PC-3 (cell line): ENCODE results near the gene POLR2L. TPM values are rescaled to one million over a fixed set of nuclear protein-coding genes. Genes with fewer than 3 reads are reported as not detected.
A peak's percentile ranks its signal among the peaks of the same experiment; 100 is the strongest.

Experiments
- ATAC-seq: fragments of 200-7000 bp; cut with Tn5 transposase; 2 replicates; pipeline ENCODE4 v1.9.1; 2020; ENCODE audit warnings: mild to moderate bottlenecking, moderate library complexity
- BruUV-seq: library from RNA; stranded (reverse); fragments of 400-500 nt; replicated peaks from 2 replicates; lab custom pipeline; 2021; lab: Mats Ljungman, UMichigan
- CTCF ChIA-PET: fragments of 300-600 bp; sonication (Branson Sonifier 250); formaldehyde crosslinking; loops from one replicate; lab custom pipeline; 2022; ENCODE audit warnings: antibody characterized with exemption; lab: Charles Lee
- POLR2A ChIA-PET: fragments of 300-600 bp; sonication (Branson Sonifier 250); formaldehyde crosslinking; loops from one replicate; lab custom pipeline; 2022; ENCODE audit warnings: antibody characterized with exemption; ENCODE audit not compliant: unreplicated experiment; lab: Charles Lee
- DNase-seq: peaks from one replicate; pipeline ENCODE4 v3.0.0-alpha.2; 2015
- H2AFZ ChIP-seq: fragments of 300-600 bp; sonication (generic); 2 replicates; pipeline ENCODE4 v1.6.0; 2016; ENCODE audit warnings: antibody characterized with exemption, low read length
- H3F3A ChIP-seq: fragments of 300-600 bp; sonication (generic); one replicate; pipeline ENCODE4 v1.6.0; 2017; ENCODE audit warnings: antibody characterized with exemption, low read length, control low read depth, mild to moderate bottlenecking; ENCODE audit not compliant: unreplicated experiment
- H3K27ac ChIP-seq: fragments of 300-600 bp; sonication (generic); 2 replicates; pipeline ENCODE4 v1.5.1; 2016; ENCODE audit warnings: mild to moderate bottlenecking, low read length
- H3K27me3 ChIP-seq: fragments of 300-600 bp; sonication (generic); 2 replicates; pipeline ENCODE4 v1.6.1; 2016; ENCODE audit warnings: low read length, mixed read lengths
- H3K36me3 ChIP-seq: fragments of 300-600 bp; sonication (generic); 2 replicates; pipeline ENCODE4 v1.6.1; 2016; ENCODE audit warnings: low read depth, mixed run types, low read length, mixed read lengths
- H3K4me1 ChIP-seq: fragments of 300-600 bp; sonication (generic); 2 replicates; pipeline ENCODE4 v1.5.1; 2016; ENCODE audit warnings: low read length; ENCODE audit not compliant: insufficient read depth
- H3K4me2 ChIP-seq: fragments of 300-600 bp; sonication (generic); 2 replicates; pipeline ENCODE4 v1.6.0; 2016; ENCODE audit warnings: low read length
- H3K4me3 ChIP-seq: fragments of 300-600 bp; sonication (generic); 2 replicates; pipeline ENCODE4 v1.5.1; 2016; ENCODE audit warnings: mild to moderate bottlenecking, low read length, mixed read lengths
- H3K79me2 ChIP-seq: fragments of 300-600 bp; sonication (generic); 2 replicates; pipeline ENCODE4 v1.6.1; 2017; ENCODE audit warnings: low read length, mixed read lengths
- H3K9ac ChIP-seq: fragments of 300-600 bp; sonication (generic); 2 replicates; pipeline ENCODE4 v1.6.0; 2016; ENCODE audit warnings: mild to moderate bottlenecking, low read length
- H3K9me2 ChIP-seq: fragments of 300-600 bp; sonication (generic); replicated peaks from 2 replicates; pipeline ENCODE4 v1.6.1; 2016; ENCODE audit warnings: mixed run types, low read length, mixed read lengths
- H3K9me3 ChIP-seq: fragments of 300-600 bp; sonication (generic); 2 replicates; pipeline ENCODE4 v1.6.1; 2016; ENCODE audit warnings: low read length, mixed read lengths
- H4K20me1 ChIP-seq: fragments of 300-600 bp; sonication (generic); 2 replicates; pipeline ENCODE4 v1.6.1; 2016; ENCODE audit warnings: low read length, mixed read lengths
- EZH2 ChIP-seq: fragments of 300-600 bp; sonication (generic); IDR thresholded peaks from one replicate; pipeline ENCODE4 v1.6.1; 2017; ENCODE audit warnings: antibody characterized with exemption, mild to moderate bottlenecking, low read length; ENCODE audit not compliant: unreplicated experiment
- EZH2phosphoT487 ChIP-seq: fragments of 300-600 bp; sonication (generic); IDR thresholded peaks from 2 replicates; pipeline ENCODE4 v1.6.1; 2018; ENCODE audit warnings: mild to moderate bottlenecking, antibody characterized with exemption, low read length, borderline replicate concordance
- intact Hi-C: fragments of 100-400 bp; cut with micrococcal nuclease; formaldehyde crosslinking; loops from 2 replicates; pipeline ENCODE4 v1.9.0; 2023
- total RNA-seq: library from RNA; depleted of rRNA; stranded (reverse); fragments of >200 nt; gene quantifications from 2 replicates; pipeline ENCODE4 v1.2.3, GENCODE V29; 2014
- TF ChIP-seq, protein P1 (sequence below): fragments of 300-600 bp; sonication (generic); conservative IDR thresholded peaks from 2 replicates; pipeline ENCODE4 v1.5.1; 2017; ENCODE audit warnings: antibody characterized with exemption, low read depth, mild to moderate bottlenecking, low read length

Gene POLR2L
- total RNA-seq, 1 experiment from 2014 or later, result 1,148 TPM

DNA sequence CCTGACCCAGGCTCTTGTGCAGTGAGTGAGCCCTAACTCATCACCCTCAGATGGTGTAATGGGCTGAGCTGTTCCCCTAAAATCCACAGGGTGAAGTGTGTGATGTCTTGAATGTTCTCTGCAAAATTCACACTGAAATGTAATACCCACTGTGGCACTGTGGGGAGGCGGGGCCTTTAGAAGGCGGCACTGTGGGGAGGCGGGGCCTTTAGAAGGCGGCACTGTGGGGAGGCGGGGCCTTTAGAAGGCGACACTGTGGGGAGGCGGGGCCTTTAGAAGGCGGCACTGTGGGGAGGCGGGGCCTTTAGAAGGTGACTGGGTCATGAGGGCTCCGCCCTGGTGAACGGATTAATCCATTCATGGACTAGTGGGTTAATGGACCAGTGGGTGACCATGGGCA, 35.2 kb upstream of the POLR2L start:
- Histone ChIP-seq H3K27me3 (no peaks in the 10 kb centered on the region), H3K79me2 (no peaks in the 10 kb centered on the region), H3K9me3 (no peaks in the 10 kb centered on the region), H3K4me2 (no peak overlapping the region), H3K4me3 (no peak overlapping the region), H3K4me1 (no peaks in the 10 kb centered on the region), H4K20me1 (no peaks in the 10 kb centered on the region), H3K27ac (no peak overlapping the region), H3K36me3 (no peaks in the 10 kb centered on the region; the same call in 1 of the 2 replicates), H2AFZ (no peak overlapping the region), H3K9ac (no peak overlapping the region), H3K9me2 (no peaks in the 10 kb centered on the region), H3F3A (no peaks in the 10 kb centered on the region)
- TF ChIP-seq EZH2phosphoT487 (no peak), EZH2 (no peak)
- TF ChIP-seq, protein P1, sequence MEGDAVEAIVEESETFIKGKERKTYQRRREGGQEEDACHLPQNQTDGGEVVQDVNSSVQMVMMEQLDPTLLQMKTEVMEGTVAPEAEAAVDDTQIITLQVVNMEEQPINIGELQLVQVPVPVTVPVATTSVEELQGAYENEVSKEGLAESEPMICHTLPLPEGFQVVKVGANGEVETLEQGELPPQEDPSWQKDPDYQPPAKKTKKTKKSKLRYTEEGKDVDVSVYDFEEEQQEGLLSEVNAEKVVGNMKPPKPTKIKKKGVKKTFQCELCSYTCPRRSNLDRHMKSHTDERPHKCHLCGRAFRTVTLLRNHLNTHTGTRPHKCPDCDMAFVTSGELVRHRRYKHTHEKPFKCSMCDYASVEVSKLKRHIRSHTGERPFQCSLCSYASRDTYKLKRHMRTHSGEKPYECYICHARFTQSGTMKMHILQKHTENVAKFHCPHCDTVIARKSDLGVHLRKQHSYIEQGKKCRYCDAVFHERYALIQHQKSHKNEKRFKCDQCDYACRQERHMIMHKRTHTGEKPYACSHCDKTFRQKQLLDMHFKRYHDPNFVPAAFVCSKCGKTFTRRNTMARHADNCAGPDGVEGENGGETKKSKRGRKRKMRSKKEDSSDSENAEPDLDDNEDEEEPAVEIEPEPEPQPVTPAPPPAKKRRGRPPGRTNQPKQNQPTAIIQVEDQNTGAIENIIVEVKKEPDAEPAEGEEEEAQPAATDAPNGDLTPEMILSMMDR, result no peak
- CTCF ChIA-PET, result no interaction called here
- POLR2A ChIA-PET, result no interaction called here
- ATAC-seq (peak; percentile 42), DNase-seq (no peak)
- intact Hi-C loops, result no loop called here
- no TSS peak for BruUV-seq

- no peaks in the 10 kb centered on the region for H3K4me1 ChIP-seq
Observed at GRCh38 chr11:876545-876944, 34.2 kb upstream of the POLR2L start.

GRCh38 chr11:875769-876301, 33.5 kb upstream of the POLR2L start:
- ATAC-seq (no peak), DNase-seq (no peak)
- TF ChIP-seq EZH2phosphoT487 (no peak), EZH2 (no peak)
- TF ChIP-seq, protein P1, result no peak
- Histone ChIP-seq H3K36me3 (no peaks in the 10 kb centered on the region; the same call in 1 of the 2 replicates), H4K20me1 (no peaks in the 10 kb centered on the region), H3K27me3 (no peaks in the 10 kb centered on the region), H3K9ac (no peak overlapping the region), H3K9me2 (no peaks in the 10 kb centered on the region), H3K4me2 (no peak overlapping the region), H3K9me3 (no peaks in the 10 kb centered on the region), H3K27ac (no peak overlapping the region), H3K4me3 (no peak overlapping the region), H3K79me2 (no peaks in the 10 kb centered on the region), H2AFZ (no peak overlapping the region), H3K4me1 (no peaks in the 10 kb centered on the region), H3F3A (no peaks in the 10 kb centered on the region)
- BruUV-seq, result no TSS peak
- ChIA-PET POLR2A (no interaction called here), CTCF (no interaction called here)
- intact Hi-C loops, result no loop called here

More at GRCh38 chr11:876545-876944, 34.2 kb upstream of the POLR2L start:
- H3K4me2 ChIP-seq, result no peak overlapping the region
- H4K20me1 ChIP-seq, result no peaks in the 10 kb centered on the region
- no peak overlapping the region for H3K4me3 ChIP-seq
- no peak overlapping the region for H3K9ac ChIP-seq
- BruUV-seq, result no TSS peak
- CTCF ChIA-PET, result no interaction called here
- no peak overlapping the region for H3K27ac ChIP-seq
- no peaks in the 10 kb centered on the region for H3K79me2 ChIP-seq
- no peaks in the 10 kb centered on the region for H3K9me2 ChIP-seq
- TF ChIP-seq EZH2, result no peak
- no peak for TF ChIP-seq EZH2phosphoT487
- TF ChIP-seq, protein P1, result no peak
- no peak overlapping the region for H2AFZ ChIP-seq
- POLR2A ChIA-PET, result no interaction called here
- H3K27me3 ChIP-seq, result no peaks in the 10 kb centered on the region
- H3F3A ChIP-seq, result no peaks in the 10 kb centered on the region
- intact Hi-C loops, result no loop called here
- no peak for DNase-seq
- H3K9me3 ChIP-seq, result no peaks in the 10 kb centered on the region
- no peaks in the 10 kb centered on the region; the same call in 1 of the 2 replicates for H3K36me3 ChIP-seq
- peak; percentile 5; the same call in 1 of the 2 replicates for ATAC-seq
